GM21786 (cell line): ENCODE measurements around the gene MMADHC.

ENCODE experiments used
- ATAC-seq: cut with Tn5 transposase; IDR thresholded peaks from one replicate; pipeline ENCODE4 v1.9.1; 2021; ENCODE audit not compliant: unreplicated experiment

The MMADHC gene

GRCh38 chr2:149587220-149587949, at the start of gene MMADHC:
Gene MMADHC, minus strand, starts transcription at chr2:149587775. Its CDS starts 678 bp downstream, at chr2:149587097.
- ATAC-seq = peak; percentile 99

GRCh38 chr2:149634103-149634502, 46.5 kb upstream of the MMADHC start:
- ATAC-seq = no peak

- no peak for ATAC-seq
Observed at GRCh38 chr2:149630445-149630844, 42.9 kb upstream of the MMADHC start.

- ATAC-seq = no peak
Observed at GRCh38 chr2:149629026-149629425, 41.5 kb upstream of the MMADHC start.

GRCh38 chr2:149627111-149627801, 39.7 kb upstream of the MMADHC start:
- ATAC-seq = no peak

- ATAC-seq = no peak
Observed at GRCh38 chr2:149625671-149626070, 38.1 kb upstream of the MMADHC start.

GRCh38 chr2:149625271-149625670, 37.7 kb upstream of the MMADHC start:
- no peak for ATAC-seq

GRCh38 chr2:149622343-149622742, 34.8 kb upstream of the MMADHC start:
- no peak for ATAC-seq

- no peak for ATAC-seq
Observed at GRCh38 chr2:149617476-149617875, 29.9 kb upstream of the MMADHC start.

GRCh38 chr2:149616681-149617456, 29.3 kb upstream of the MMADHC start:
- ATAC-seq = no peak

GRCh38 chr2:149613704-149614103, 26.1 kb upstream of the MMADHC start:
- no peak for ATAC-seq

- ATAC-seq = no peak
Observed at GRCh38 chr2:149612122-149612521, 24.5 kb upstream of the MMADHC start.

GRCh38 chr2:149611100-149611820, 23.7 kb upstream of the MMADHC start:
- ATAC-seq = no peak

- no peak for ATAC-seq
Observed at GRCh38 chr2:149606251-149606811, 18.8 kb upstream of the MMADHC start.

- no peak for ATAC-seq
Observed at GRCh38 chr2:149603248-149603647, 15.7 kb upstream of the MMADHC start.

- no peak for ATAC-seq
Observed at GRCh38 chr2:149601141-149601796, 13.7 kb upstream of the MMADHC start.

GRCh38 chr2:149597668-149598326, 10.2 kb upstream of the MMADHC start:
- ATAC-seq = peak; percentile 98

- ATAC-seq = no peak
Observed at GRCh38 chr2:149597050-149597667, 9.6 kb upstream of the MMADHC start.

GRCh38 chr2:149596471-149596870, 8.9 kb upstream of the MMADHC start:
- ATAC-seq = no peak
